GM12875 (cell line): ENCODE data around the gene C1QTNF7.

Experiments used
- H3K4me3 ChIP-seq: one replicate; pipeline ENCODE4 v1.5.1; 2011; ENCODE audit warnings: low read depth, low read length, control low read depth
- TF ChIP-seq, protein P1 (sequence below): IDR thresholded peaks from 2 replicates; pipeline ENCODE4 v1.5.1; 2011; ENCODE audit warnings: low read depth, mild to moderate bottlenecking, control low read depth, inconsistent platforms, low read length, moderate library complexity, borderline replicate concordance; ENCODE audit not compliant: insufficient read depth

The C1QTNF7 gene

DNA sequence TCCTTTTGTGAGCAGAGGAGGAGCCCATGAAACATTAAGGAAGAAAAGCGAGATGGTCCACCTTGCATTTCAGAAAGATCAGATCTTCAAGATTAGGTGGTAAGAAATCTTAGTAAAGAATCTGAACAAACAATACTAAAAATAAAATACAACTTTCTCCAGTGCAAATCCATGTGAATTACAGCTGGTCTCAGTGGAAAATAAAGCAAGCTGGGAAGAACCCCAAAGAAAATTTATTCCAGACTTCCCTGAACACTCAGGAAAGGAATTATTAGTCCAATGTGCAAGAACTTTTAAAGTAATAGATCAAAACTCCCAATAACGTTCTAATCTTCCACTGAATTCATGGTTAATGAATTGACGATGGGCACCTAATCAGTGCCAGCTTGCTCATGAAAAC, 37.3 kb upstream of the C1QTNF7 start:
- no peak overlapping the region for H3K4me3 ChIP-seq
- TF ChIP-seq, protein P1, sequence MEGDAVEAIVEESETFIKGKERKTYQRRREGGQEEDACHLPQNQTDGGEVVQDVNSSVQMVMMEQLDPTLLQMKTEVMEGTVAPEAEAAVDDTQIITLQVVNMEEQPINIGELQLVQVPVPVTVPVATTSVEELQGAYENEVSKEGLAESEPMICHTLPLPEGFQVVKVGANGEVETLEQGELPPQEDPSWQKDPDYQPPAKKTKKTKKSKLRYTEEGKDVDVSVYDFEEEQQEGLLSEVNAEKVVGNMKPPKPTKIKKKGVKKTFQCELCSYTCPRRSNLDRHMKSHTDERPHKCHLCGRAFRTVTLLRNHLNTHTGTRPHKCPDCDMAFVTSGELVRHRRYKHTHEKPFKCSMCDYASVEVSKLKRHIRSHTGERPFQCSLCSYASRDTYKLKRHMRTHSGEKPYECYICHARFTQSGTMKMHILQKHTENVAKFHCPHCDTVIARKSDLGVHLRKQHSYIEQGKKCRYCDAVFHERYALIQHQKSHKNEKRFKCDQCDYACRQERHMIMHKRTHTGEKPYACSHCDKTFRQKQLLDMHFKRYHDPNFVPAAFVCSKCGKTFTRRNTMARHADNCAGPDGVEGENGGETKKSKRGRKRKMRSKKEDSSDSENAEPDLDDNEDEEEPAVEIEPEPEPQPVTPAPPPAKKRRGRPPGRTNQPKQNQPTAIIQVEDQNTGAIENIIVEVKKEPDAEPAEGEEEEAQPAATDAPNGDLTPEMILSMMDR = no peak

DNA sequence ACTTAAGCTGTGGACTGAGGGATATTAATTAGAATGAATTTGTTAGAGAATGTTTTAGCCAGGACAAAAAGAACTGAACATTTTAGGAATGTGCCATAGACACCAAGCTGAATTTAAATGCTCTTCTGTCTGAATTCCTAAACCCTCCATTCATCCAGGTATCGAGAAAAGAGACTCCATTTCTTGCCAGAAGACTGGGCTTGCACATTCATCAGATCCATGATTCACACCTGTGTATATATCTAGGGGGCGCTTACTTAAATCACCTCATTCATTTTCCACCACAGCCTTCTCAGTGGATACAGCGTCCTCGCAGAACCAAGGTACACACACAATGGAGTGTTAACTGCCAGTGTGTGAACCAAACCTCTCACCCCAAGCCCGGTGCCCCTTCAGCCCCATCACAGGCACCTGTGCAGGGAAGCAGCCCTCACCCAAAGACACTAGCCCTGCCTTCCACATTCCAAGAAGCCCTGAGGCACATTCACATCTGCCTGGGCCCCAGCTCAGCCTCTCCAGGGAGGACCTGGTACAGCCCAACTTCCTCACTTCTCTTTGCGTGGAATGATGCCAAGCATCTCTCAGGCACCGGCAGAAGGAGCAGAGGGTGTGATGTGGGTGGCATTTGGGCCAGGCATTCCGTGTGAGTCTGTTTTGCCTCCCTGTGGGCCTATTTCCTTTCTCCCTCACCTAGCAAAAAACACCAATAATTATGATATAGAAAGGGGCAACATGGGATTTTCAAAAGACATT, 35.6 kb upstream of the C1QTNF7 start:
- TF ChIP-seq, protein P1 = no peak
- no peak overlapping the region for H3K4me3 ChIP-seq

DNA sequence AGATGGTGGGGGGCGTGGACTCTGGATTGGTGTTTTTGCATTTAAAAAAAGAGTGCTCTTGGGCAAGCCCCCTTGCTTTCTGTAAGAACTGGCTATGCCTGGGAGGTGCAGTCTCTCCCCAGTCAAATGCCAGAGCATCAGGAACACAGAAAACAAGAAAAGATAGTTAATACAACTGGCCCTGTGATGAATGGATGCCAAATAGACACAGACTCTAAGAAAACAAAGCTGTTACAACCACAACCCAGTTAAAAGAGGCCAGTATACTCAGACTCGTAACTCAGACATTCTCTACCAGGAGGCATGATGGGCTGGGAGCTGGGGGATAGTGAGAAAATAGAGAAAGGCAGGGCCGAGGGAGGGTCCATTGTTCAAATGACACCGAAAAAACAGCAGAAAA, 32.5 kb upstream of the C1QTNF7 start:
- TF ChIP-seq, protein P1 = no peak
- H3K4me3 ChIP-seq = no peak overlapping the region

DNA sequence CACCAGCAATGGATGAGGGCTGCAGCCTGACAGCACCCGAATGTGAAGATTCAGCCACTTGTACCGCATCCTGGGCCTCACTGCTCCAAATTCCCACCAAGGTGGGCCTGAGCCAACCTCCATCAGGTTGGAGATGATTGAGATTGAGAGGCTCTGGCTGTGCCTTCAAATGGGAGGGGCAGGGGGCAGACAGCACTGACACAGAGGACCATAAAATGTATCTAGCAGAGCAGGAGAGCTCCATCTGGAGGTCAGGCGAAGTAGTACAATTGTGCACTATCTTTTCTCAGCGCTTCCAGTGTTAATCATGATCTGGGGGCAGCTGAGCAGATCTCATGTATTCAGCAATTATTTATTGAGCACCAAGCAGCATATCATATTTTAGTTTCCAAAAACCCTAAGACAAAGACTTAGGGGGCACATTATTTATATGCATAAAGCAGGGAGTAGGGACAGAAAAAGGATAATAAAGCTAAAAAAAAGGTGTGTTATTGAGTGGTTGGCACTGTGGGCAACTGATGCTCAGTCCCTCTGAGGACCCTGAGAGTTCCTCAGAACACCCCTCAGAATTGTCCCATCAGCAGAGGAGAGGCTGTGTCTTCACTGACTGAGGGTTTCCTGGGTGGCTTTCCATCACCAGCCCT, 31.6 kb upstream of the C1QTNF7 start:
- H3K4me3 ChIP-seq = no peak overlapping the region
- TF ChIP-seq, protein P1 = peak; percentile 74

DNA sequence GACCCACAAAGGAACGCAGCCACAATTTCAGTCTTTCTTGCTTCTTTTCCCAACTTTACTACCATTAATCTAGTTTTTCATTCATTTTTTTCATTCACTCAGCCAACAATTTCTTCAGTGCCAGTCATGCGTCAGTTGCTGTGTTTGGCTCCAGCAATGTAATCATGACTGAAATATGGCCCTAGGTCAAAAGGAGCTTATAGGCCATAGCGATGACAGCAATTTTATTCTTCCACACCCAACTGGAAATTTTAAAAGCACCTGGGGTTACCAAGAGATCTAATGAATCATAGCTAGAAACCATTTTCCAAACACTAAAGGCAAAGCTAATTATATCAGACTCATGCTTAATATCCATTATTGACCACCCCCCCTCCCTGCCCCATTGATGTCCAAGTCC, 29.8 kb upstream of the C1QTNF7 start:
- no peak overlapping the region for H3K4me3 ChIP-seq
- TF ChIP-seq, protein P1 = no peak

DNA sequence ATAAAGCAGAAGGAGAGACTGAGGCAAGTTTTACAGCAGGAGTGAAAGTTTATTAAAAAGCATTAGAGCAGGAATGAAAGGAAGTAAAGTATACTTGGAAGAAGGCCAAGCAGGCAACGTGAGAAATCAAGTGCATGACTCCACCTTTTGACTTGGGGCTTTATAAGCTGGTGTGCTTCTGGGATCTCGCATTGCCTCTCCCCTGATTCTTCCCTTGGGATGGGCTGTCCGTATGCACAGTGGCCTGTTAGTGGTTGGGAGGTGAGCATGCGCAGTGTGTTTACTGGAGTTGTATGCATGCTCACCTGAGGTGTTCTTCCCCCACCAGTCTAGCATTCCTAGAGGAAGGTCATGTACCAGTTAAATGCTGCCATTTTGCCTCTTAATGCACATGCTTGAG, 29.1 kb upstream of the C1QTNF7 start:
- TF ChIP-seq, protein P1 = no peak
- H3K4me3 ChIP-seq = no peak overlapping the region

DNA sequence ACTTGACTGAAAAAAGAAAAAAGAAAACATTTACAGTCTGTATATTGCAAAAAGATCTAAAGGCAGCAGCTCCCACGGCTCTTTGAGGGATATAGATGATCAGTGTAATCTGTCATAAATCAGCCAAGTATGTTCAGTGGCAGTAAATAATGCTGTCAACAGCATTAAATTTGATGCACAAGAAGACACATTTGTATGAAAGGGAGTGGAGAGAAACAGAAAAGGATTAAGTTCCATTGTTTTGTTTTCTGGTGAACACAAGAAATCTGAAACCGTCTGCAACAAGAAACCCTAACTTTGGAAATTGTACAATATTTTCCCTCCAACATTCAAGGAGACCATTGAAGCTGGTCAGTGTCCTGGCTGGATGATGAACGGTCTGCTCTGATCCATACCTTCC, 27.6 kb upstream of the C1QTNF7 start:
- TF ChIP-seq, protein P1 = no peak
- H3K4me3 ChIP-seq = no peak overlapping the region
